HG02884 (cell line): ENCODE measurements around the gene HSD17B1.
"Not testable (repeated sequence)": the region's sequence is repeated elsewhere in the genome, so short reads cannot be mapped to it uniquely, and the experiment has no call there.

Experiments
- ATAC-seq: cut with Tn5 transposase; IDR thresholded peaks from one replicate; pipeline ENCODE4 v1.9.1; 2021; ENCODE audit warnings: mild to moderate bottlenecking, moderate library complexity; ENCODE audit not compliant: unreplicated experiment

Gene HSD17B1

GRCh38 chr17:42545755-42546505, 6.8 kb upstream of the HSD17B1 start:
- ATAC-seq: not testable (repeated sequence)

GRCh38 chr17:42547001-42547461, 5.7 kb upstream of the HSD17B1 start:
- ATAC-seq: no peak

GRCh38 chr17:42547698-42548069, 5.0 kb upstream of the HSD17B1 start:
- no peak for ATAC-seq

- ATAC-seq: no peak
Measured at GRCh38 chr17:42548070-42548837, 4.5 kb upstream of the HSD17B1 start.

GRCh38 chr17:42548993-42549755, 3.5 kb upstream of the HSD17B1 start:
- ATAC-seq: no peak

GRCh38 chr17:42553161-42553818, 567 bp downstream of the HSD17B1 start:
- ATAC-seq: no peak

GRCh38 chr17:42553866-42554249, 1.1 kb downstream of the HSD17B1 start:
- no peak for ATAC-seq

- peak; percentile 70 for ATAC-seq
Measured at GRCh38 chr17:42554250-42555121, 1.8 kb downstream of the HSD17B1 start.

GRCh38 chr17:42555122-42555622, 2.4 kb downstream of the HSD17B1 start:
- no peak for ATAC-seq

GRCh38 chr17:42555961-42556617, 3.4 kb downstream of the HSD17B1 start:
- not testable (repeated sequence) for ATAC-seq

- ATAC-seq: no peak
Measured at GRCh38 chr17:42559075-42559474, 6.4 kb downstream of the HSD17B1 start.

GRCh38 chr17:42560246-42560645, 7.5 kb downstream of the HSD17B1 start:
- ATAC-seq: no peak

- no peak for ATAC-seq
Measured at GRCh38 chr17:42561897-42562387, 9.2 kb downstream of the HSD17B1 start, which contains the start of gene COASY. Gene COASY (plus strand): TSS chr17:42562148. CDS start chr17:42562623, 475 bp downstream.

GRCh38 chr17:42562388-42563142, 9.8 kb downstream of the HSD17B1 start:
- ATAC-seq: no peak

- no peak for ATAC-seq
Measured at GRCh38 chr17:42563143-42563509, 10.4 kb downstream of the HSD17B1 start.

- no peak for ATAC-seq
Measured at GRCh38 chr17:42563543-42563942, 10.8 kb downstream of the HSD17B1 start.

GRCh38 chr17:42563950-42564349, 11.2 kb downstream of the HSD17B1 start:
- ATAC-seq: no peak

GRCh38 chr17:42564815-42565522, 12.2 kb downstream of the HSD17B1 start:
- ATAC-seq: no peak
